Colonic mucosa (tissue), 4 donors: ENCODE data around the gene PHACTR3. TPM values are rescaled to one million over a fixed set of nuclear protein-coding genes. Genes with fewer than 3 reads are reported as not detected.

Experiments
- DNase-seq: peaks from one replicate; pipeline ENCODE4 v3.0.0-alpha.2; 2020
- H3K27ac ChIP-seq: fragments of 200-600 bp; one replicate; pipeline ENCODE4 v1.8.0; 2021
- H3K27me3 ChIP-seq: fragments of 200-600 bp; one replicate; pipeline ENCODE4 v1.8.0; 2021
- H3K36me3 ChIP-seq: fragments of 200-600 bp; one replicate; pipeline ENCODE4 v1.8.0; 2021
- H3K4me1 ChIP-seq: fragments of 200-600 bp; one replicate; pipeline ENCODE4 v1.8.0; 2021; ENCODE audit warnings: mild to moderate bottlenecking
- H3K4me3 ChIP-seq: fragments of 200-600 bp; one replicate; pipeline ENCODE4 v1.8.0; 2021
- H3K9ac ChIP-seq, 2 donors: one replicate each; pipeline ENCODE4 v1.7.0; 2013; ENCODE audit warnings: control low read depth in 2 of 2, low read depth in 2 of 2, low read length in 2 of 2
- H3K9me3 ChIP-seq: fragments of 200-600 bp; one replicate; pipeline ENCODE4 v1.8.0; 2021
- intact Hi-C: fragments of 100-400 bp; cut with DNase I; formaldehyde crosslinking; loops from one replicate; pipeline ENCODE4 v1.14.1; 2022
- total RNA-seq, 2 donors: library from RNA; stranded (reverse); fragmentation: NEBNext Ultra II Directional in 1 of 2; extraction: Animal tissue kit (Norgen Biotek cat#: 25700) in 1 of 2; gene quantifications; one replicate each; pipeline ENCODE4 v1.2.1, GENCODE V29; 2021
- TF ChIP-seq, protein P1 (sequence below): fragments of 200-600 bp; IDR thresholded peaks from one replicate; pipeline ENCODE4 v1.8.0; 2022; ENCODE audit warnings: antibody characterized with exemption, mild to moderate bottlenecking
- donor health status: healthy.
- donor health status: DM: no; HTN: no; CAD: no.
- donor health status: DM: no; HTN: no; CAD: no.

The PHACTR3 gene
- total RNA-seq, 2 donors from 2014 or later = 0.44 to 0.53 TPM

DNA sequence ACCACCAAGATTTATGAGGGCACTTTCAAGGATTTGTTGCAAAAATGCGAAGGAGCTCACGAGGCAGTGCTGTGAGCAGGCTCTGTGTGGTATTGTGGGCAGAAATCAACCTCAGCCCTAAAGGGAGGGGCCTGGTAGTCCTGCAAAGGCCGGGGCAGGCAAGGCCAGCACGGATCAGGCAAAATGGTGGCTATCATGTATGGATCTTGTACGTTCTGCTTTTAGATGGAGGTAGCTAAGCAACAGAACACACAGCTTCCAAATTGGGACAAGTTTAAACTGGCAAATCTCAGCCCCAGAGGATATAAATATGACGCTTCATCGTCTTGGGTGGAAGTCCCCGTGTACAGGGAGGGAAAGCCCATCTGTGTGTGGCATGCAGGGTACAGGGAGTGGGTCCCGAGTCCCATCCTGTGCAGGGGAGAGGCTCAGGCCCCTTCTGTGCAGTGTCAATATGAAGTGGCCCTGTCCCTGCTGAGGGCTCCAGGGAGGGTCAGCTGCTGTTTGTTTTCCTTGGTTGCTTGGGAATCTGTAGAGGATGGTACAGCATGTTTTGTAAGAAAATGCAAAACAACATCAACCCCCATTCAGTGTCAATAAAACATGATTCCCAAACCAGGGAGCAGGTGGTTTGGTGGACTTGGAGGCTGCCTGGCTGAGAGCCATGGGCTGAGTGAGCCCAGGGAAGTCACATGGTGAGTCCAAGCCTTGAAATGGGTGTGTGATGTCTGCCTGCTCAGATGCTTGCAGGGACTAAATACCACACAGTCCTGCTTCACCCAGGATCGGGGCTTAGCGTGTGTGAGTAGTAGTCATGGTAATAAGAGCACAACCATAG is 216.1 kb downstream of the PHACTR3 start:
- no peak overlapping the region for H3K9ac ChIP-seq
- TF ChIP-seq, protein P1, sequence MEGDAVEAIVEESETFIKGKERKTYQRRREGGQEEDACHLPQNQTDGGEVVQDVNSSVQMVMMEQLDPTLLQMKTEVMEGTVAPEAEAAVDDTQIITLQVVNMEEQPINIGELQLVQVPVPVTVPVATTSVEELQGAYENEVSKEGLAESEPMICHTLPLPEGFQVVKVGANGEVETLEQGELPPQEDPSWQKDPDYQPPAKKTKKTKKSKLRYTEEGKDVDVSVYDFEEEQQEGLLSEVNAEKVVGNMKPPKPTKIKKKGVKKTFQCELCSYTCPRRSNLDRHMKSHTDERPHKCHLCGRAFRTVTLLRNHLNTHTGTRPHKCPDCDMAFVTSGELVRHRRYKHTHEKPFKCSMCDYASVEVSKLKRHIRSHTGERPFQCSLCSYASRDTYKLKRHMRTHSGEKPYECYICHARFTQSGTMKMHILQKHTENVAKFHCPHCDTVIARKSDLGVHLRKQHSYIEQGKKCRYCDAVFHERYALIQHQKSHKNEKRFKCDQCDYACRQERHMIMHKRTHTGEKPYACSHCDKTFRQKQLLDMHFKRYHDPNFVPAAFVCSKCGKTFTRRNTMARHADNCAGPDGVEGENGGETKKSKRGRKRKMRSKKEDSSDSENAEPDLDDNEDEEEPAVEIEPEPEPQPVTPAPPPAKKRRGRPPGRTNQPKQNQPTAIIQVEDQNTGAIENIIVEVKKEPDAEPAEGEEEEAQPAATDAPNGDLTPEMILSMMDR = no peak
- H3K9me3 ChIP-seq = no peaks in the 10 kb centered on the region
- H3K4me3 ChIP-seq = no peak overlapping the region
- no peaks in the 10 kb centered on the region for H3K27me3 ChIP-seq
- no peaks in the 10 kb centered on the region for H3K4me1 ChIP-seq
- intact Hi-C loops = no loop called here
- DNase-seq = peak; percentile 19
- no peak overlapping the region for H3K27ac ChIP-seq
- H3K36me3 ChIP-seq = no peaks in the 10 kb centered on the region

DNA sequence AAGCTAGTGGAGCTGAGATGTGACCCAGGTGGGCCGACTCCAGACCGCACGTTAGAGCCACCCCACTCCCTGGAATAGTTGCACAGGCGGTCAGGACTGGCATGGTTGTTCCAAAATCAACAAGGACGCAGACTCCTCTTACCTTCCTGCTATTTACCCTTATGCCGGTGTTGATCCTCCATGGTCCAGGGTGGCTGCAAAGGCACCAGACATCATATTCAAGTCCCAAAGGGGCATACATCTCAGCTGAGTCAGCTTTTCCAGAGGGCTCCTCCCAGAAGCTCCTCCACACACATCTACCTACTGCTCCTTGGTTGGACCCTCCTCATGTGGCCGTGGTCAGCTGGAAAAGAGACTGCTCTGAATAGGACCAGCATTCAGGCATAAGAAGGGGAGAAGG is 216.9 kb downstream of the PHACTR3 start:
- intact Hi-C loops = no loop called here
- peak; percentile 9 for DNase-seq
- no peak overlapping the region for H3K4me3 ChIP-seq
- no peaks in the 10 kb centered on the region for H3K36me3 ChIP-seq
- TF ChIP-seq, protein P1 = no peak
- H3K4me1 ChIP-seq = no peaks in the 10 kb centered on the region
- no peak overlapping the region for H3K9ac ChIP-seq
- H3K27ac ChIP-seq = no peak overlapping the region
- H3K9me3 ChIP-seq = no peaks in the 10 kb centered on the region
- H3K27me3 ChIP-seq = no peaks in the 10 kb centered on the region

DNA sequence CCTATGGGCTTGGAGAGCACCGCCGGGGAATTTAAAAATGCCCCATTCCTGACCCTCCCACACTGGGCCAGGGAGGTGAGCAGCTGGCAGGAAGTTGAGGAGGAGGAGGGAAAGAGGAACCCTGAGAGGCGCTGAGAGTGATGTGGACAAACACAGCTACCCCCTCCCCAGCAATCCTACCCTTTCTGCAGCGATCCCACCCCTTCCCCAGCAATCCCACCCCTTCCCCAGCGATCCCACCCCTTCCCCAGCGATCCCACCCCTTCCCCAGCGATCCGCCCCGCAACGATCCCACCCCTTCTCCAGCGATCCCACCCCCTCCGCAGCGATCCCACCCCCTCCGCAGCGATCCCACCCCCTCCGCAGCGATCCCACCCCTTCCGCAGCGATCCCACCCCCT is 217.4 kb downstream of the PHACTR3 start:
- H3K36me3 ChIP-seq = no peaks in the 10 kb centered on the region
- H3K9me3 ChIP-seq = no peaks in the 10 kb centered on the region
- H3K27me3 ChIP-seq = no peaks in the 10 kb centered on the region
- no peak overlapping the region for H3K4me3 ChIP-seq
- intact Hi-C loops = no loop called here
- TF ChIP-seq, protein P1 = no peak
- no peaks in the 10 kb centered on the region for H3K4me1 ChIP-seq
- DNase-seq = peak; percentile 9
- H3K9ac ChIP-seq = no peak overlapping the region
- no peak overlapping the region for H3K27ac ChIP-seq

DNA sequence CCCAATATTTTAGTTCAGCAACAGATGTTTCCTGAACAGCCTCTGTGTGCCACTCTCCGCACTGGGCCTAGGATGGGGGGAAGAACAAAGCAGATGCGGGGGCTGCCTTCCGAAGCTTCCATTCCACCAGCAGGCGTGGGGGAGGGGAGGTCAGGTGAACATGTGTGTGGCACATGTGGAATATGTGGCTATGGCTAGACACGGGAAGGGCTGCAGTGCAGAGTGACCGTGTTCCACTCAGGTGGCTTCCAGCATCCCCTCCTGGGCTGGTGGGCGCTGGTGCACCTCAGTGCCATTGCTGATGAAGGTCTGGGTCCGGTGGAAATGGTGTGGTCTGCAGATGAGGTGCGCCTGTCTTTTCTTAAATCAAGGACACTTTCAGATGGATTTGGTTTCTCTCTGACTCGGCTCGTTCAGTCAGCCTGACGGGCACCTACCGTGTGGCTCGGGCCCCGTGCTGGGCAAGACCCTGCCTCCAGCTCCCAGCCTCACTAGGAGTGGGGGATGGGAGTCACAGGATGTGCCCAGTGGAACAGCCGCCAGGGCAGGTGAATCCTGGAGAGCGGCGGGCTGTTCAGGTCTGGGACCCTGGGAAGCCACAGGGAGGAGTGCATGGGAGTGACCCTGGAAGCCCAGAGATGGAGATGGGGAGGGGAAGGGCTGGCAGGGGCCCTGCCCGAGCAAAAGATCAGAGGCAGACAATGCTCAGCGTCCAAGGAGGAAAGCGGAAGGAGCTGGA is 218.1 kb downstream of the PHACTR3 start:
- DNase-seq = peak; percentile 18
- no peaks in the 10 kb centered on the region for H3K4me1 ChIP-seq
- intact Hi-C loops = no loop called here

DNA sequence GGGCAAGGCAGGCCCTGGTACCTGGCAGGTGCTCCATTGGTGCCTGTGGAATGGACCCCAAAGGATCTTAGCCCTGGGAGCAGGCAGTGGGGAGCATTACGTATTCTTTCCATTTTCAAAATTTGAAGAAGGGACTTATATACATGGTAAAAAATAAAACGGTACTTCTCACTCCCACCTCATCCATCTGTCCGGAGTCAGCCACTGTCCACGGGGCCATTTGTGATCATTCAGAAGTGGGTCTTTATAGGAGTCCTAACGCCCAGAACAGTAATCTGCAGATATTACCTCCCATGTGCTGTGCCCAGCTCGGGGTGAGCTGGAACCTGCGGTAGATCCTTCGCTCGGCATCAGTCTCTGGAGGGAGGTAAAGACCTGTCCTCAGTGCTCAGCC is 218.7 kb downstream of the PHACTR3 start:
- intact Hi-C loops = no loop called here
- H3K9me3 ChIP-seq = no peaks in the 10 kb centered on the region
- H3K4me1 ChIP-seq = no peaks in the 10 kb centered on the region
- peak; percentile 13 for DNase-seq
- TF ChIP-seq, protein P1 = no peak
- no peak overlapping the region for H3K4me3 ChIP-seq
- no peaks in the 10 kb centered on the region for H3K36me3 ChIP-seq
- H3K9ac ChIP-seq = no peak overlapping the region
- no peak overlapping the region for H3K27ac ChIP-seq
- H3K27me3 ChIP-seq = no peaks in the 10 kb centered on the region

More for the DNA sequence above, 218.1 kb downstream of the PHACTR3 start:
- no peaks in the 10 kb centered on the region for H3K27me3 ChIP-seq
- no peaks in the 10 kb centered on the region for H3K9me3 ChIP-seq
- no peak overlapping the region for H3K4me3 ChIP-seq
- H3K36me3 ChIP-seq = no peaks in the 10 kb centered on the region
- TF ChIP-seq, protein P1 = no peak
- no peak overlapping the region for H3K27ac ChIP-seq
- H3K9ac ChIP-seq = no peak overlapping the region
